ENCODE data around the gene MVD. TPM values are rescaled to one million over a fixed set of nuclear protein-coding genes. Genes with fewer than 3 reads are reported as not detected.

Gene MVD
- total RNA-seq, 1 donor from 2014 or later: 59.0 TPM

DNA sequence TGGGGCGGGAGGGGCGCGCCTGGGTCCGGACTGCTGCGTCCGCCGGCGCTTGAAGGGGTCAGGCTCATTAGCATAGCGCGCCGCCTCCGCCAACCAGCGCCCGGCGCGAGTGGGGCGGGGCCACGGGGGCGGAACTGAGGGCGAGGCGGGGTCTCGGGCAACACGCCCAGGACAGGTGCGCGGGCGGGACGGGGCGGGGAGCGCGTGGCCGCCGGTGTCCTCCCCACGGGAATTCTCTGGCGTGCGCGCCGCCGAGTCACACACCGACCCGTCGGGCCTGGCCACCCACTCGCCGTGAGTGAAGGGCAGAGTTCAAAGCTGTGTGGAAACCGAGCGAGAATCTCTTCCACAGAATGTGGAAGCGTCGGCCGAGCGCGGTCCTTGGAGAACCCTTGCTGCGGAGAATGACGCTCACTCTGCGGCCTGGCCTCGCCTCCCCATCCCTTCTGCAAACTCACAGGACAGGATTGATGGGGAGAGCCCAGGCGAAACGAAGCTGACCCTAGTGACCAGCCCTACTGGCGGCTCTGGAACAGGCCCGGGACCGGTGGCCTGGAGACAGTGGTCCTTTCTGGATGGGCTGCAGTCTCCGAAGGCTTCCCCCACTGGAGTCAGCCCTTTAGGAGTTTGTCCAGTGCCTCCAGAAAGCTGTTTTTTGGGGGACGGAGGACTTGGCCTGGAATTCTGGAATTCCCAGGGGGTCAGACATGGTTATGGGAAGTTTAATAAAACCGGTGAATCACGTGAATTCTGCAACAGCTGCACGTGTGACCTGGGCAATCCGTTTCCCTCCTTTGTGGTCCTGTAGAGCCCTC, 23.8 kb upstream of the MVD start, which contains the start of gene SNAI3:
TSS of gene SNAI3 (minus strand) at position 69 of the 815 bp plus-strand sequence. CDS start 101 bp downstream, outside the sequence.
- peak within 1 kb of the TSS; percentile 65 for H3K4me3 Mint-ChIP-seq
- no peaks in the 10 kb centered on the region for H3K36me3 Mint-ChIP-seq
- TF ChIP-seq, protein P1, sequence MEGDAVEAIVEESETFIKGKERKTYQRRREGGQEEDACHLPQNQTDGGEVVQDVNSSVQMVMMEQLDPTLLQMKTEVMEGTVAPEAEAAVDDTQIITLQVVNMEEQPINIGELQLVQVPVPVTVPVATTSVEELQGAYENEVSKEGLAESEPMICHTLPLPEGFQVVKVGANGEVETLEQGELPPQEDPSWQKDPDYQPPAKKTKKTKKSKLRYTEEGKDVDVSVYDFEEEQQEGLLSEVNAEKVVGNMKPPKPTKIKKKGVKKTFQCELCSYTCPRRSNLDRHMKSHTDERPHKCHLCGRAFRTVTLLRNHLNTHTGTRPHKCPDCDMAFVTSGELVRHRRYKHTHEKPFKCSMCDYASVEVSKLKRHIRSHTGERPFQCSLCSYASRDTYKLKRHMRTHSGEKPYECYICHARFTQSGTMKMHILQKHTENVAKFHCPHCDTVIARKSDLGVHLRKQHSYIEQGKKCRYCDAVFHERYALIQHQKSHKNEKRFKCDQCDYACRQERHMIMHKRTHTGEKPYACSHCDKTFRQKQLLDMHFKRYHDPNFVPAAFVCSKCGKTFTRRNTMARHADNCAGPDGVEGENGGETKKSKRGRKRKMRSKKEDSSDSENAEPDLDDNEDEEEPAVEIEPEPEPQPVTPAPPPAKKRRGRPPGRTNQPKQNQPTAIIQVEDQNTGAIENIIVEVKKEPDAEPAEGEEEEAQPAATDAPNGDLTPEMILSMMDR (conservative IDR thresholded peaks at IDR 0.05): no peak
- no peak within 1 kb of the TSS for H3K27ac Mint-ChIP-seq
- no peaks in the 10 kb centered on the region for H3K9me3 Mint-ChIP-seq
- peak; percentile 86 for DNase-seq (ENCODE audit: extremely low spot score, unreplicated experiment)
- peaks cover 54% of the 10 kb centered on the region for H3K27me3 Mint-ChIP-seq
- H3K4me1 Mint-ChIP-seq (ENCODE audit: unreplicated experiment): no peaks in the 10 kb centered on the region

GRCh38 chr16:88686062-88686438, 23.2 kb upstream of the MVD start:
- H3K27ac Mint-ChIP-seq: no peak overlapping the region
- no peaks in the 10 kb centered on the region for H3K9me3 Mint-ChIP-seq
- peak overlapping the region; percentile 65 for H3K4me3 Mint-ChIP-seq
- no peak for DNase-seq (ENCODE audit: extremely low spot score, unreplicated experiment)
- no peaks in the 10 kb centered on the region for H3K36me3 Mint-ChIP-seq
- H3K27me3 Mint-ChIP-seq: peaks cover 55% of the 10 kb centered on the region
- TF ChIP-seq, protein P1 (conservative IDR thresholded peaks at IDR 0.05): no peak
- no peaks in the 10 kb centered on the region for H3K4me1 Mint-ChIP-seq (ENCODE audit: unreplicated experiment)

DNA sequence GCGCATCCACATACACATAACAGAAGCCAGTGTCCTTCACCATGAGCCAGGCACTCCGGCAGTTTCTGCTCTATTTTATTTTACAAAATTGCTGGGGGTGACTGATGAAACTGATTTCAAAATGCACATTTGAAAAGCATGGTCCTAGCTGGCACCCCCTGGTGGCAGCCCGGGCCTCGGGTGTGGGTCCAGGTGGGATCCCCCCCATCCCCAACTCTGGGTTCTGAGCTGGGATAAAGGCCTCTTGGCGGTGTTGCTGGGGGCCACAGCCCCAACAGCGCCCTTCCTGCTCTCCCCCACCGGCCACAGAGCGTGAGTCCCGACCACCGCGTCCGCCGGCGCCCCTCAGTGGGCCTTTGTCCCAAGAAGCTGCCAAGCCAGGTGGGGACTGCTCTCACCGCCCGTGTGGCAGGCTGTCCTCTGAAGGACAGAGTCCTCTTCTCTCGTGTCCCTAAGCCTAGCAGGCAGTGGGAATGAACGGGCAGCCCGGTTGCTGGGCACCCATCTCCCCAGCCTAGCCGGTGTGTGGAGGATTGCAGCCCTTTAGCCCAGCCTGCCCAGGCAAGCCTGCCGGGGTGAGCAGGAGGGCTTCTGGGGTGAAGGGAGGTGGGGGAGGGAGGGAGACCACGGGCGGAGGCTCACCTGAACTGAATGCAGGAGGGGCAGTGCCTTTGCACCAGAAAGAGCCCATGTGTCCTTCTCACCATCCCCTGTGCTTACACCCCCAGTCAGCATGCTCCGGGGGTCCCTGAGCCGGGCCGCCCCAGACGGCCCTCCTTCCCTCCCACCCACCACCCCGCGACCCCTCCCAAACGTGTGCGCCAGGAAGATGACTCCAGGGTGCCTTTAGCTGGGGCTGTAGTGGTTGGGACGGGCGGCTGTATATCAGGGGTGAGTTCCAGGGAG, 22.5 kb upstream of the MVD start:
- Mint-ChIP-seq H3K36me3 (no peaks in the 10 kb centered on the region), H3K4me3 (peak overlapping the region; percentile 59), H3K27me3 (peaks cover 50% of the 10 kb centered on the region), H3K27ac (no peak overlapping the region), H3K9me3 (no peaks in the 10 kb centered on the region), H3K4me1 (ENCODE audit: unreplicated experiment) (no peaks in the 10 kb centered on the region)
- TF ChIP-seq, protein P1 (conservative IDR thresholded peaks at IDR 0.05): peak; percentile 65
- no peak for DNase-seq (ENCODE audit: extremely low spot score, unreplicated experiment)

GRCh38 chr16:88684569-88685155, 21.8 kb upstream of the MVD start:
- Mint-ChIP-seq H3K4me1 (ENCODE audit: unreplicated experiment) (no peaks in the 10 kb centered on the region), H3K27ac (no peak overlapping the region), H3K9me3 (no peaks in the 10 kb centered on the region), H3K27me3 (peaks cover 48% of the 10 kb centered on the region), H3K4me3 (no peak overlapping the region), H3K36me3 (no peaks in the 10 kb centered on the region)
- no peak for DNase-seq (ENCODE audit: extremely low spot score, unreplicated experiment)
- TF ChIP-seq, protein P1 (conservative IDR thresholded peaks at IDR 0.05): no peak

- Mint-ChIP-seq H3K27me3 (peaks cover 30% of the 10 kb centered on the region), H3K4me3 (no peak overlapping the region), H3K4me1 (ENCODE audit: unreplicated experiment) (no peaks in the 10 kb centered on the region), H3K36me3 (no peaks in the 10 kb centered on the region), H3K9me3 (no peaks in the 10 kb centered on the region), H3K27ac (no peak overlapping the region)
- no peak for DNase-seq (ENCODE audit: extremely low spot score, unreplicated experiment)
- TF ChIP-seq, protein P1 (conservative IDR thresholded peaks at IDR 0.05): no peak
Measured at GRCh38 chr16:88681709-88682451, 19.0 kb upstream of the MVD start.
